Activated CD8-positive, alpha-beta memory T cell treated with anti-CD3 and anti-CD28 coated beads, Interleukin-2, amount 50 U/mL, for 48 hours (primary cell): Measurements from ENCODE around the gene BTBD1.

Source experiments
- DNase-seq: peaks from one replicate; pipeline ENCODE4 v3.0.0-alpha.2; 2020

BTBD1 gene

GRCh38 chr15:83066734-83067637 lies at the start of gene BTBD1:
Gene BTBD1 (minus strand): TSS chr15:83067252. CDS start chr15:83067151, 101 bp downstream.
- DNase-seq, result peak; percentile 94

- no peak for DNase-seq
Measured at GRCh38 chr15:83115831-83116565, 48.9 kb upstream of the BTBD1 start.

- DNase-seq, result no peak
Measured at GRCh38 chr15:83115410-83115809, 48.4 kb upstream of the BTBD1 start.

- no peak for DNase-seq
Measured at GRCh38 chr15:83114856-83115255, 47.8 kb upstream of the BTBD1 start.

GRCh38 chr15:83113881-83114674 lies 47.0 kb upstream of the BTBD1 start:
- no peak for DNase-seq

- DNase-seq, result no peak
Measured at GRCh38 chr15:83112956-83113299, 45.9 kb upstream of the BTBD1 start.

- DNase-seq, result no peak
Measured at GRCh38 chr15:83112233-83112955, 45.3 kb upstream of the BTBD1 start.

- DNase-seq, result no peak
Measured at GRCh38 chr15:83111149-83111548, 44.1 kb upstream of the BTBD1 start.

GRCh38 chr15:83110381-83110780 lies 43.3 kb upstream of the BTBD1 start:
- no peak for DNase-seq

GRCh38 chr15:83109532-83109931 lies 42.5 kb upstream of the BTBD1 start:
- no peak for DNase-seq

- DNase-seq, result peak; percentile 57
Measured at GRCh38 chr15:83108266-83109219, 41.5 kb upstream of the BTBD1 start.

- DNase-seq, result no peak
Measured at GRCh38 chr15:83107841-83108181, 40.8 kb upstream of the BTBD1 start.

- peak; percentile 64 for DNase-seq
Measured at GRCh38 chr15:83106994-83107840, 40.2 kb upstream of the BTBD1 start, which contains the start of gene TM6SF1. Gene TM6SF1 (plus strand): TSS chr15:83107645. CDS start chr15:83107681, 36 bp downstream.

- DNase-seq, result no peak
Measured at GRCh38 chr15:83105440-83105839, 38.4 kb upstream of the BTBD1 start.

GRCh38 chr15:83104141-83104540 lies 37.1 kb upstream of the BTBD1 start:
- DNase-seq, result no peak

- DNase-seq, result no peak
Measured at GRCh38 chr15:83102346-83102745, 35.3 kb upstream of the BTBD1 start.

GRCh38 chr15:83100097-83100646 lies 33.1 kb upstream of the BTBD1 start:
- no peak for DNase-seq

- DNase-seq, result no peak
Measured at GRCh38 chr15:83099290-83099689, 32.2 kb upstream of the BTBD1 start.

GRCh38 chr15:83098079-83098478 lies 31.0 kb upstream of the BTBD1 start:
- no peak for DNase-seq

- no peak for DNase-seq
Measured at GRCh38 chr15:83094583-83094982, 27.5 kb upstream of the BTBD1 start.
